ENCODE measurements around the gene MYL5. TPM values are rescaled to one million over a fixed set of nuclear protein-coding genes. Genes with fewer than 3 reads are reported as not detected.

Gene MYL5
- total and polyA plus RNA-seq, 4 donors, result 2.4 to 5.0 (median 4.7) TPM

GRCh38 chr4:677431-678293 lies 3.3 kb downstream of the MYL5 start:
- Histone ChIP-seq H3K27me3 (ENCODE audit: control insufficient read depth in 4 of 4, insufficient read depth in 4 of 4, low read length in 3 of 4) (no peaks in the 10 kb centered on the region), H3K27ac (ENCODE audit: low read depth in 1 of 2, low read length in 2 of 2) (no peak overlapping the region), H3K4me3 (ENCODE audit: low read depth in 1 of 3, low read length in 3 of 3) (no peak overlapping the region), H3K9ac (ENCODE audit: low read depth in 1 of 2, low read length in 2 of 2) (no peak overlapping the region), H3K9me3 (ENCODE audit: control insufficient read depth in 4 of 4, low read length in 3 of 4) (no peaks in the 10 kb centered on the region), H3K4me1 (ENCODE audit: control insufficient read depth in 4 of 4, insufficient read depth in 4 of 4, low read length in 3 of 4) (peaks cover 13 to 25% (median 18%) of the 10 kb centered on the region in 4 donors), H3K36me3 (ENCODE audit: control insufficient read depth in 4 of 4, insufficient read depth in 3 of 4, low read depth in 1 of 4, low read length in 3 of 4) (peaks cover 0 to 2% (median under 1%) of the 10 kb centered on the region in 4 donors)
- TF ChIP-seq RXRA (IDR thresholded peaks at IDR 0.05) (no peak), SP1 (IDR thresholded peaks at IDR 0.05) (no peak), FOXA2 (IDR thresholded peaks at IDR 0.05) (no peak), EGR1 (IDR thresholded peaks at IDR 0.05; ENCODE audit: low read depth in 2 of 2) (no peak), JUND (IDR thresholded peaks at IDR 0.05) (no peak), ATF3 (IDR thresholded peaks at IDR 0.05) (no peak), NR2F2 (IDR thresholded peaks at IDR 0.05) (no peak)
- TF ChIP-seq, protein P1, sequence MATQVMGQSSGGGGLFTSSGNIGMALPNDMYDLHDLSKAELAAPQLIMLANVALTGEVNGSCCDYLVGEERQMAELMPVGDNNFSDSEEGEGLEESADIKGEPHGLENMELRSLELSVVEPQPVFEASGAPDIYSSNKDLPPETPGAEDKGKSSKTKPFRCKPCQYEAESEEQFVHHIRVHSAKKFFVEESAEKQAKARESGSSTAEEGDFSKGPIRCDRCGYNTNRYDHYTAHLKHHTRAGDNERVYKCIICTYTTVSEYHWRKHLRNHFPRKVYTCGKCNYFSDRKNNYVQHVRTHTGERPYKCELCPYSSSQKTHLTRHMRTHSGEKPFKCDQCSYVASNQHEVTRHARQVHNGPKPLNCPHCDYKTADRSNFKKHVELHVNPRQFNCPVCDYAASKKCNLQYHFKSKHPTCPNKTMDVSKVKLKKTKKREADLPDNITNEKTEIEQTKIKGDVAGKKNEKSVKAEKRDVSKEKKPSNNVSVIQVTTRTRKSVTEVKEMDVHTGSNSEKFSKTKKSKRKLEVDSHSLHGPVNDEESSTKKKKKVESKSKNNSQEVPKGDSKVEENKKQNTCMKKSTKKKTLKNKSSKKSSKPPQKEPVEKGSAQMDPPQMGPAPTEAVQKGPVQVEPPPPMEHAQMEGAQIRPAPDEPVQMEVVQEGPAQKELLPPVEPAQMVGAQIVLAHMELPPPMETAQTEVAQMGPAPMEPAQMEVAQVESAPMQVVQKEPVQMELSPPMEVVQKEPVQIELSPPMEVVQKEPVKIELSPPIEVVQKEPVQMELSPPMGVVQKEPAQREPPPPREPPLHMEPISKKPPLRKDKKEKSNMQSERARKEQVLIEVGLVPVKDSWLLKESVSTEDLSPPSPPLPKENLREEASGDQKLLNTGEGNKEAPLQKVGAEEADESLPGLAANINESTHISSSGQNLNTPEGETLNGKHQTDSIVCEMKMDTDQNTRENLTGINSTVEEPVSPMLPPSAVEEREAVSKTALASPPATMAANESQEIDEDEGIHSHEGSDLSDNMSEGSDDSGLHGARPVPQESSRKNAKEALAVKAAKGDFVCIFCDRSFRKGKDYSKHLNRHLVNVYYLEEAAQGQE (IDR thresholded peaks at IDR 0.05), result no peak
- WGBS, result 75% methylated on average over 26 of the region's 26 CpGs
- DNase-seq (ENCODE audit: low spot score), result no peak

DNA sequence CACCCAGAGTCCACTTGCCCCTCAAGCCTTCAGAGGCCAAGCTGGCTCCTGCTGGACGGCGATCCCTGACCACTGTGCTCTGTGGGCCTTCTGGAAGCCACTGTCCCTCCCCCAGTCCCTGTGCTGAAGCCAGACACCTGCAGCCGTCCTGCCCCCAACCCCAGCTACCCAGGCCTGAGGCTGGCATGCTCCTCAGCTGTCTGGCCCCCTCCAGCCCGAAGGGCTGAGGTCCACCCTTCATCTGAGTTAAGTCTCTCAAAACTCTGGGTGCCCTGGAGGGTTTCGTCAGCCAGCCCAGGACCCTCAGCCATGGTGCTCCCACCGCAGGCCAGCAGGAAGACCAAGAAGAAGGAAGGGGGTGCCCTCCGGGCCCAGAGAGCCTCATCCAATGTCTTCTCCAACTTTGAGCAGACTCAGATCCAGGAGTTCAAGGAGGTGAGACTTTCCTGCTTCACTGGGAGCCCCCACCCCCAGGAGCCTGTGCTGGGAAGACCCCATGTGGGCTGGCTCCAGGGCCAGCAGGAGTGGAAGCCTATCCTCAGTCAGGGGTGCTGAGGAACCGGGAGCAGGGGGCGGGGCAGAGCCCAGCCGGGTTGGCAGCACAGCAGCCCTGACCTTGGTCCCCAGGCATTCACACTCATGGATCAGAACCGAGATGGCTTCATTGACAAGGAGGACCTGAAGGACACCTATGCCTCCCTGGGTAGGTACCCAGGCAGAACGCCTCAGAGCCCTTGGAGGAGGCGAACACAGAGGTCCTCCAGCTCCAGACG lies 4.2 kb downstream of the MYL5 start:
- Histone ChIP-seq H3K9me3 (ENCODE audit: control insufficient read depth in 4 of 4, low read length in 3 of 4) (no peaks in the 10 kb centered on the region), H3K36me3 (ENCODE audit: control insufficient read depth in 4 of 4, insufficient read depth in 3 of 4, low read depth in 1 of 4, low read length in 3 of 4) (no peaks in the 10 kb centered on the region), H3K9ac (ENCODE audit: low read depth in 1 of 2, low read length in 2 of 2) (no peak overlapping the region), H3K4me1 (ENCODE audit: control insufficient read depth in 4 of 4, insufficient read depth in 4 of 4, low read length in 3 of 4) (peaks cover 7 to 21% (median 13%) of the 10 kb centered on the region in 4 donors), H3K27ac (ENCODE audit: low read depth in 1 of 2, low read length in 2 of 2) (no peak overlapping the region), H3K4me3 (ENCODE audit: low read depth in 1 of 3, low read length in 3 of 3) (no peak overlapping the region), H3K27me3 (ENCODE audit: control insufficient read depth in 4 of 4, insufficient read depth in 4 of 4, low read length in 3 of 4) (no peaks in the 10 kb centered on the region)
- no peak for TF ChIP-seq ZBTB33 (IDR thresholded peaks at IDR 0.05)
- TF ChIP-seq NR2F2 (IDR thresholded peaks at IDR 0.05), result no peak
- TF ChIP-seq EGR1 (IDR thresholded peaks at IDR 0.05; ENCODE audit: low read depth in 2 of 2), result no peak
- TF ChIP-seq YY1 (IDR thresholded peaks at IDR 0.05), result no peak
- TF ChIP-seq GABPA (IDR thresholded peaks at IDR 0.05 in 1 of 2, conservative IDR thresholded peaks at IDR 0.05 in 1 of 2), result no peak
- no peak for TF ChIP-seq TAF1 (conservative IDR thresholded peaks at IDR 0.05)
- TF ChIP-seq MAX (IDR thresholded peaks at IDR 0.05), result no peak
- no peak for TF ChIP-seq CTCF (IDR thresholded peaks at IDR 0.05; ENCODE audit: low read depth, low read length, missing input control)
- no peak for TF ChIP-seq RXRA (IDR thresholded peaks at IDR 0.05)
- TF ChIP-seq FOXA1 (IDR thresholded peaks at IDR 0.05), result no peak
- no peak for TF ChIP-seq SP1 (IDR thresholded peaks at IDR 0.05)
- no peak for TF ChIP-seq FOXA2 (IDR thresholded peaks at IDR 0.05)
- TF ChIP-seq ATF3 (IDR thresholded peaks at IDR 0.05), result no peak
- no peak for TF ChIP-seq HNF4A (conservative IDR thresholded peaks at IDR 0.05)
- no peak for TF ChIP-seq RAD21 (IDR thresholded peaks at IDR 0.05)
- WGBS, result 72% methylated on average over 14 of the region's 14 CpGs
- DNase-seq (ENCODE audit: low spot score), result no peak

Measured in liver (tissue), 9 donors.